ENCODE data around the gene SEMA4G. TPM values are rescaled to one million over a fixed set of nuclear protein-coding genes. Genes with fewer than 3 reads are reported as not detected.

SEMA4G gene
- total RNA-seq, 2 donors from 2014 or later, result 3.4 to 4.0 TPM

GRCh38 chr10:101008823-101009423 lies 39.6 kb downstream of the SEMA4G start:
- Histone ChIP-seq H3K27me3 (no peaks in the 10 kb centered on the region), H3K4me1 (peaks cover 0 to 64% of the 10 kb centered on the region in 2 donors), H3K9me3 (no peaks in the 10 kb centered on the region), H3K36me3 (peaks cover 31% of the 10 kb centered on the region), H3K27ac (no peak overlapping the region), H3K4me3 (no peak overlapping the region)
- no peak for DNase-seq (ENCODE audit: low spot score)
- TF ChIP-seq, protein P1, sequence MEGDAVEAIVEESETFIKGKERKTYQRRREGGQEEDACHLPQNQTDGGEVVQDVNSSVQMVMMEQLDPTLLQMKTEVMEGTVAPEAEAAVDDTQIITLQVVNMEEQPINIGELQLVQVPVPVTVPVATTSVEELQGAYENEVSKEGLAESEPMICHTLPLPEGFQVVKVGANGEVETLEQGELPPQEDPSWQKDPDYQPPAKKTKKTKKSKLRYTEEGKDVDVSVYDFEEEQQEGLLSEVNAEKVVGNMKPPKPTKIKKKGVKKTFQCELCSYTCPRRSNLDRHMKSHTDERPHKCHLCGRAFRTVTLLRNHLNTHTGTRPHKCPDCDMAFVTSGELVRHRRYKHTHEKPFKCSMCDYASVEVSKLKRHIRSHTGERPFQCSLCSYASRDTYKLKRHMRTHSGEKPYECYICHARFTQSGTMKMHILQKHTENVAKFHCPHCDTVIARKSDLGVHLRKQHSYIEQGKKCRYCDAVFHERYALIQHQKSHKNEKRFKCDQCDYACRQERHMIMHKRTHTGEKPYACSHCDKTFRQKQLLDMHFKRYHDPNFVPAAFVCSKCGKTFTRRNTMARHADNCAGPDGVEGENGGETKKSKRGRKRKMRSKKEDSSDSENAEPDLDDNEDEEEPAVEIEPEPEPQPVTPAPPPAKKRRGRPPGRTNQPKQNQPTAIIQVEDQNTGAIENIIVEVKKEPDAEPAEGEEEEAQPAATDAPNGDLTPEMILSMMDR (IDR thresholded peaks at IDR 0.05), result no peak

- no peak overlapping the region for H3K27ac ChIP-seq
- TF ChIP-seq, protein P1 (IDR thresholded peaks at IDR 0.05), result no peak
- H3K27me3 ChIP-seq, result no peaks in the 10 kb centered on the region
- H3K9me3 ChIP-seq, result no peaks in the 10 kb centered on the region
- peaks cover 20% of the 10 kb centered on the region for H3K36me3 ChIP-seq
- H3K4me3 ChIP-seq, result no peak overlapping the region
- H3K4me1 ChIP-seq, result peaks cover 0 to 55% of the 10 kb centered on the region in 2 donors
- DNase-seq (ENCODE audit: low spot score), result no peak
Measured at GRCh38 chr10:101010329-101010728, 41.0 kb downstream of the SEMA4G start.

GRCh38 chr10:101011517-101012423 lies 42.5 kb downstream of the SEMA4G start:
- no peaks in the 10 kb centered on the region for H3K27me3 ChIP-seq

DNA sequence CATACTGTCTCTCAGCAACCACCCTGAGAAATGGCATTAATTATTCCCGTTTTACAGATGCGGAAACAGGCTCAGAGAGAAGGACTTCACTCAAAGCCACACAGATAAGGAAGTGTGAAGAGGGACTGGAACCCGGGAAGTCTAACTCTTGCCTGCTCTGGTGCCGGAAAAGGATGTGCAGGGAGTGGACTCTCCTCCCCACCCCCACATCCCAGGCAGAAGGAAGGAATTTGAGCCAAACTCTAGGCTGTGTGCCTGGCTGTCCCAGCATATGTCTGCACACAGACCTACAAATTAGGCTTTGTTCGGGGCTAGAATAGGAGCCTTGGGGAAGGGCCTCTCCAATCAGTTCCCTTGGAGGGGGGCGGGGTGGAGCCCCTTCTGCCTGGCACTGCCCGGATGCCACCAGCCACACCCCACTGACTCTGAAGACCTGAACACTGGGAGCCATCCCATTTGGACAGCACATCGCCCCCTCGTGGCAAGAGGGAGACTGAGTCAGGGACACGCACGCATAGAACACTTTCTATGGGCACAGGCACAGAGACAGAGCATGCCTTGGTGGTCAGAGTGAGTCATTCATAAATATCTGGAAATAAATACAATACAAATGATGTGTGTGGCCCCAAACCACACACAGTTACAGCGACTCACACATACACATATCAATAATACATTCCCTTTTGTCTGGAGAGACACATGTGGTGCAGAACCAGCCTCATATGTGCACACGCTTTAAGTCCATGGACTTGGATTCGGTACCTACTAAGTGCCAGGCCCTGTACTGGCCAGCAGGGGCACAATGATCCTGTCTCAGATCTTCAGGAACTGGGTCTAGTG lies 43.4 kb downstream of the SEMA4G start:
- H3K9me3 ChIP-seq, result no peaks in the 10 kb centered on the region
- DNase-seq (ENCODE audit: low spot score), result peak; percentile 92
- H3K27me3 ChIP-seq, result no peaks in the 10 kb centered on the region
- peak overlapping the region; percentile 46 to 55 for H3K27ac ChIP-seq
- H3K4me1 ChIP-seq, result peaks cover 0 to 37% of the 10 kb centered on the region in 2 donors
- TF ChIP-seq, protein P1 (IDR thresholded peaks at IDR 0.05), result peak; percentile 94 to 95
- H3K36me3 ChIP-seq, result no peaks in the 10 kb centered on the region
- no peak overlapping the region for H3K4me3 ChIP-seq

More at GRCh38 chr10:101011517-101012423, 42.5 kb downstream of the SEMA4G start:
- Histone ChIP-seq H3K9me3 (no peaks in the 10 kb centered on the region), H3K36me3 (peaks cover 6% of the 10 kb centered on the region), H3K4me3 (no peak overlapping the region), H3K4me1 (peaks cover 0 to 47% of the 10 kb centered on the region in 2 donors), H3K27ac (peak overlapping the region in 1 of 2 donors; percentile 46)
- DNase-seq (ENCODE audit: low spot score), result no peak
- TF ChIP-seq, protein P1 (IDR thresholded peaks at IDR 0.05), result no peak

- Histone ChIP-seq H3K4me1 (peaks cover 0 to 31% of the 10 kb centered on the region in 2 donors), H3K36me3 (no peaks in the 10 kb centered on the region), H3K27ac (peak overlapping the region; percentile 40 to 55), H3K4me3 (no peak overlapping the region), H3K27me3 (no peaks in the 10 kb centered on the region), H3K9me3 (no peaks in the 10 kb centered on the region)
- TF ChIP-seq, protein P1 (IDR thresholded peaks at IDR 0.05), result no peak
- DNase-seq (ENCODE audit: low spot score), result no peak
Measured at GRCh38 chr10:101013365-101013825, 44.1 kb downstream of the SEMA4G start.
